Activated CD8-positive, alpha-beta memory T cell treated with anti-CD3 and anti-CD28 coated beads, Interleukin-2, amount 50 U/mL, for 1 hour (primary cell): ENCODE data around the gene MYCN.
"Not testable (repeated sequence)": the region's sequence is repeated elsewhere in the genome, so short reads cannot be mapped to it uniquely, and the experiment has no call there.

ENCODE experiments used
- DNase-seq: peaks from one replicate; pipeline ENCODE4 v3.0.0-alpha.2; 2020; ENCODE audit errors: extremely low read depth

Gene MYCN

GRCh38 chr2:15939854-15940660 is at the start of gene MYCN:
TSS of gene MYCN (plus strand) at chr2:15940550. CDS start at chr2:15942065, 1,515 bp downstream.
- DNase-seq = no peak

- DNase-seq = no peak
These were observed 49.1 kb upstream of the MYCN start for GRCh38 chr2:15890936-15891905.

- no peak for DNase-seq
These were observed 48.0 kb upstream of the MYCN start for GRCh38 chr2:15892151-15892880.

GRCh38 chr2:15893085-15893484 is 47.3 kb upstream of the MYCN start:
- DNase-seq = no peak

GRCh38 chr2:15893689-15894480 is 46.5 kb upstream of the MYCN start:
- DNase-seq = no peak

GRCh38 chr2:15894481-15895144 is 45.7 kb upstream of the MYCN start:
- no peak for DNase-seq

- no peak for DNase-seq
These were observed 44.5 kb upstream of the MYCN start for GRCh38 chr2:15895615-15896469.

- DNase-seq = no peak
These were observed 43.5 kb upstream of the MYCN start for GRCh38 chr2:15896859-15897258.

GRCh38 chr2:15897431-15898098 is 42.8 kb upstream of the MYCN start:
- DNase-seq = no peak

GRCh38 chr2:15899327-15899612 is 41.1 kb upstream of the MYCN start:
- no peak for DNase-seq

- DNase-seq = no peak
These were observed 40.4 kb upstream of the MYCN start for GRCh38 chr2:15899751-15900493.

- no peak for DNase-seq
These were observed 39.1 kb upstream of the MYCN start for GRCh38 chr2:15901095-15901807.

- no peak for DNase-seq
These were observed 38.6 kb upstream of the MYCN start for GRCh38 chr2:15901808-15902130.

GRCh38 chr2:15903910-15904309 is 36.4 kb upstream of the MYCN start:
- not testable (repeated sequence) for DNase-seq

GRCh38 chr2:15905267-15905645 is 35.1 kb upstream of the MYCN start:
- no peak for DNase-seq

GRCh38 chr2:15905986-15906491 is 34.3 kb upstream of the MYCN start:
- DNase-seq = no peak

GRCh38 chr2:15906778-15907177 is 33.6 kb upstream of the MYCN start:
- no peak for DNase-seq
